ENCODE results near the gene AKNA. TPM values are rescaled to one million over a fixed set of nuclear protein-coding genes. Genes with fewer than 3 reads are reported as not detected.
A peak's percentile ranks its signal among the peaks of the same experiment; 100 is the strongest.

AKNA gene
- total RNA-seq, 1 donor from 2014 or later = 0.20 TPM

DNA sequence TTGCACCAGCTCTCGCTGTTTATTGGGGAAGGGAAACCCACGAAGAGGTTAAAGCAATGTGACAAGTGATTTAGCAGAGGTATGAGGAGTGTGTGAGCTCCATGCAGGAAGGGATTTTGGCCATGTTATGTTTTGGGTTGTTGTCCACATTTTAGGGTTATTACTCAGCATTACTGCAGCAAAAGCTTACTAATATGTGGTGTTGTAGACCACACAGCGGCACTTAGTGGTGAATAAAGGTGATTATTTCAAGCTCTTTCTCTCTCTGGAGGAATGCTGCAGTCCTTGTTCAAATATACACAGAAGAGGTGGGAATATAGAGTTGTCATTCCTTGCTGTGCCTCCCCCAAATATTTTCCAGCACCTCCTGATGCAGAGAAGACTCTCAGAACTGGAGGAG, 29.7 kb upstream of the AKNA start:
- DNase-seq (ENCODE audit: low read depth in 2 of 2) = no peak

DNA sequence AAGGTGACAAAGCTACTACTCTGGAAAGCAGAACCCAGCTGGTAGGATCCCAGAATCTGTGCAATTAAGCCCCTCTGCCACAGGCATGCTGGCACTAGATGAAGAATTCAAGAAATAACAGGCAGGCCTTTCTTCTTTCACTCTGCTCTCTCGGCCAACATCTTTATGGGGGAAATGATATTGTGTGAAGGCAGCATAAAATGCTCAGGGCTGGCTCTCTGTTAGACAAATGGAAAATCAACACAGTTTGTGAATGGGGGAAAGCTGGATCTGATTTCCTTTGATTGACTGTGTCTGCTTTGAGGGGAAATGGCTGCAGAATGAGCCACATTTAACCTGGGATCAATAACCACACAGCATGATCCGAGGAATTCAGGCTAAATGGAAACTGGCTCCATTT, 29.1 kb upstream of the AKNA start:
- no peak for DNase-seq (ENCODE audit: low read depth in 2 of 2)

DNA sequence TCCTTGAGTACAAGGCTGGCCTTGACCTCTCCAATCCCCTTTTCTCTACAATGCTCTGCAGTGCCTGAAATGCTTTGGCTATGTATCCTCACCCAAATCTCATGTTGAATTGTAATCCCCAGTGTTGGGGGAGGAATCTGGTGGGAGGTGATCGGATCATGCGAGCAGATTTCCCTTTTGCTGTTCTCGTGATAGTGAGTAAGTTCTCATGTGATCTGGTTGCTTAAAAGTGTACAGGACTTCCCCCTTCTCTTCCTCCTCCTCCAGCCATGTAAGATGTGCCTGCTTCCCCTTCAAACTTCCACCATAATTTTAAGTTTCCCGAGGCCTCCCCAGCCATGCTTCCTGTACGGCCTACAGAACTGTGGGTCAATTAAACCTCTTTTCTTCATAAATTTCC, 28.5 kb upstream of the AKNA start:
- no peak for DNase-seq (ENCODE audit: low read depth in 2 of 2)

DNA sequence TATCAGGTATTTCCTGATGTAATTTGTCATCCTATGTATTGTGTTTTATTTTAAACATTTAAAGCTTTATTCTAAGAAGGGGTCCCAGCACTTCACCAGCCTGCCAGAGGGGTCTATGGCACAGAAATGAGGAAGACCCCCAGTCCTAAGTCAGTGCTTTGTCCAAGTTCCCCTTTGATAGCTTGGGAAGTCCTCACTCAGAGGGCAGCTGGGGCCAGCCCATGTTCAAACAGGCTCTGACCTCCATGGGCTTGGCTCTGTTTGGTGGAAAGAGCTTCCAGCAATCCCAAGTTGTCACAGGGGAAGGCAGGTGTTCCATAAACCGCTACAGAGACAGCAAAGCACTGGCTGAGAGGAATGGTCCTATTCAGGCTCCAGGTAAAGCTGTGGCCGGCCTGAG, 26.6 kb upstream of the AKNA start:
- no peak for DNase-seq (ENCODE audit: low read depth in 2 of 2)

DNA sequence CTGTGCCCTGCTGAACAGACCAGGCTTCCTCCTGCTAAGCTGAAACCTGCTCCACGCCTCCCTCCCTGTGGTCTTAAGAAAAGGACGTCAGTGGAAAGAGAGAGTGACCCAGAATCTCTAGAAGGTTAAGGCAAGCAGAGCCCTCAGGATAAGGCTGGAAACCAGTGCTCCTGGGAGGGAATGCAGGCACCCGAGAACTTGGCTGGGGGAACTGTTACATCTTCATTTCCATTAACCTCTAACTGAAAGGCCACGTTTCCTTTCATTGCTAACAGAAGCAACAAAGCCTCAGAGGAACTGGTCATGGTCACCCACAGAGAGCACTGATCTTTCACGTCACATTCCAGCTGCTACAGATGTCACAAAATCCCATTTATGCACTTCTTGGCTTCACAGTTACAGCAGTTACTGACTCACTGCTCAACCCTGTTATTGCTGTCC, 26.1 kb upstream of the AKNA start:
- peak in 1 of 2 donors; percentile 33 for DNase-seq (ENCODE audit: low read depth in 2 of 2)

DNA sequence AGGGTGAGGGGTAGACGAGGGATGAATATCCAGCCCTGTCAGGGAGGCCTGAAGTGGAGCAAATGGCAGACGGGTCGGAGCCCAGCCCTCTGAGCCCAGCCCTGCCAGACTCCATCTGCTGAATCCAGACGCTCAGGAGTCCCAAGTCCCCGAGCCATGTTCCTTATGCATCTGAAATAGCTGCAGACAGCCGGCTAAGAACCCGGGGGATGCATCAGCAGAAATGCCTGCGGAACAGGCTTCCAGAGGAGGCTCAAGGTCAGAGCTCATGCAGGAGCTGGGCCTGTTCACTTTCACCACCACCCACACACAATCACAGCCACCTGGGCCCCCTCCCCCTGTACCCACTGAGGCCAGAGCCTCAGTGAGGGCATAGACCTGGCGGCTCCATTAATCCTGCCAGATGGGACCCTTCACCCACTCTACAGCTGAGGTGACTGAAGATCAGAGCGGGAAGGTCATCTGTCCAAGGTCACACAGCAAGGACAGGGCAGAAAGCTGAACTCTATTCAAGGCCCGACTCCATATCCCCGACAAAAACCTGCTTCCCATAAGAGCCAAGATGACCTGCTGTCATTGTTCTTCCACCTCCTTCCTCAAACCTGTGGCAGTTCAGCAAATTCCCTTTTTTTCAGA, 24.4 kb upstream of the AKNA start:
- no peak for DNase-seq (ENCODE audit: low read depth in 2 of 2)

DNA sequence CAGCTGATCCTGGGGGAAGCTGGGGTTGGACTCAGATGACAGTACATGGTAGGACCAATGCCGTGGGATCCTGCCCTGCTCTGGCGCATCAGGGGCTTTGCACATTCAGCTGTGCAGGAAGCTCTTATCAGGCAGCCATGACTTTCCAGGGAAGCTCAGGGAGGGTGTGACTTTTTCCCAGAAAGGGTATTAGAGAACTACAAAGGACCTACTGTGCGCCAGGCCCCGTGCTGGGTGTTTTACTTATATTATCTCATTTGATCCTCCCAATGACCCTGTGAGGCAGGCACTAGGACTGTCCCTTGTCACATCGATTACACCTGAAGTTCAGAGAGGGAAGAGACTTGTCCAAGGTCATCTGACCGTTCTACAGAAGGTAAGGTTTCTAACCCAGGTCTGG, 23.7 kb upstream of the AKNA start:
- no peak for DNase-seq (ENCODE audit: low read depth in 2 of 2)

DNA sequence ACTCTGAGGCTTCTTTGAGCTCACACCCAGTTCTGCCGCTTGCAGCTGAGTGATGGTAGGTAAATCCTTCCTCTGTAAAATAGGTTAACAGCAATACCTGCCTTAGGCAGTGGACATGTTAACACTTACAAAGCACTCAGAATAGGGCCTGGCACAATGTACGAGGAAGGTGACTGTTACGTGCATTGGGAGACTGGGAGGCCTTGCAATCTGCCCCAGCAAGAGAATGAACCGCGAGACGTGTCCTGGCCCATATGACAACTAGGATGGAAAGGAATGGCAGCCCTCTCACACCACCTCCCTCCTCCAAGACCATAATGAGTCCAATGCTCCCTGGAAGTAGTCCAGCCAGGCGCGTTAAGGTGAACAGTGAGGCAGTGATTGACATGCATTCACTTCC, 23.1 kb upstream of the AKNA start:
- no peak for DNase-seq (ENCODE audit: low read depth in 2 of 2)

DNA sequence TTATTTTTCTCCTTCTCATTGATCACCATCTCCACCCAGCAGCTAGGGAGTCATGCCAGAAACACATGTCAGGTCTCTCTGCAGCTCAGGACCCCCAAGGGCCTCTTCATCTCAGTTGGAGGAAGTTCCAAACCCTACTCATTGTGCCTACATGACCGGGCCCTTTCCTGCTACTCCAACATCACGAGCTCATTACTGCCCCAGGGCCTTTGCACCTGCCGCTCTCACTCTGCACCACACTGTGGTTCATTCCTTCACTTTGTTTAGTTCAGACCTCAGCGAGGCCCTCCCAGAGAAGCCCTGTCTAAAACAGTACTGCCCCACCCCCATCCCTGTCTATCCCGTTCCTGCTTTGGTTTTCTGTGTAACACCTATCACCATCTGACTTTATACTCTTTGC, 22.1 kb upstream of the AKNA start:
- DNase-seq (ENCODE audit: low read depth in 2 of 2) = no peak

DNA sequence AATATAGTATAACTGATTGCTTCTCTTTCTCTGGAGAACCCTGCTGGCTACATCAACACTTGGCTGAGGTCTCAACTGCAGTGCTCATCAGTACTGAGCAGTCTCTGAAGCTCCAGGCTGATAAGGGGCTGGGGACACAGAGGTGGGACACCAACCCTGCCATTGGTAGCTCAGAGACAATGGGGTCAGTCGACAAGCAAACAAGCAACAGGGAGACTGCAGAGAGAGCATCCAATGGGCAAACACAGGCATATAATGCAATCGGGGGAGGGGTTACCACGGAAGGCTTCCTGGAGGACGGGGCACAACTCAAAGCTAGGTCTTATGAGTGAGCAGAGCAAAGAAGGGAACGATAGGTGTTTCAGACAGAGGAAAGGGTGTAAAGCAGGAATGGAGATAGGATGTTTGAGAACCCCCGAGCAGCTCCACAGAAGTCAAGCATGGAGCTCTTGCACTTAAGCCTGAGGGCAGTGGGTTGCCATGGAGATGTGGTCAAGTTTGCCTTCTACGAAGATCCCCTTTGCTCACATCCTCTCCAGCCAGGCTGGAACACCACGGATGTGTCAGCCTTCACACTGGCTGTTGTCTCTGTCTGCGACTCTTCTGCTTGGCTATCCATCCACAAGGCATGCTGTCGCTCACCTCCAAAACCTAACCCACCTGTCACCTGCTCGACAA, 21.5 kb upstream of the AKNA start:
- DNase-seq (ENCODE audit: low read depth in 2 of 2) = peak in 1 of 2 donors; percentile 47

DNA sequence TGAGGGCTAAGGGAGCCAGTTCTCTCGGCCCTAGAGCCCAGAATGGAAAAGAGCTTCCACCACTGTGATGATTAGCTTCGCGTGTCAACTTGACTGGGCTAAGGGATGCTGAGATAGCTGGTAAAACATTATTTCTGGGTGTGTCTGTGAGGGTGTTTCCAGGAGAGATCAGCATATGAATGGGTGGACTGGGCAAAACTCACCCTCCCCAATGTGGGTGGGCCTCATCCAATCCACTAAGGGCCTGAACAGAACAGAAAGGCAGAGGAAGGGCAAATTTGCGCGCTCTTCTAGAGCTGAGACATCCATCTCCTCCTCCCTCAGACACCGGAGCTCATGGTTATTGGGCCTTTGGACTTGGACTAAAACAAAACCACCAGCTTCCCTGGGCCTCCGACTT, 20.9 kb upstream of the AKNA start:
- DNase-seq (ENCODE audit: low read depth in 2 of 2) = no peak

DNA sequence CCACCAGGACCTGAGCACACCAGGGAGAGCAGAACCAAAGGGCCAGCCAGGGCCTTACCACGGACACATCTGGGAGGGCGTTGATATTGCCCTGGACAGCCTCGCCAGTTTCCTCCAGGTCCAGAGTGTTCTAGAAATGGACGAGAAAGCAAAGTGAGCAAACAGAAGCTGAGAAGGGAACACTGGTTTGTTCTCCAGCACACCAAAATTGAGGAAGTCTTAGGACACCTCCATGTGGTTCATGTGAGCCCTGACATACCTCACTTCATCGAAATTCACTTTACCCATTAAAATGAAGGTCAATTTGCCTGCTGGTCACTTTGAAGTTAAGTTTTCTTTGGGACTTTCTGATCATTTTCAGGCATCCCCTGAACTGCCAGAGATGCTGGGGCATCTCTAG, 20.1 kb upstream of the AKNA start:
- DNase-seq (ENCODE audit: low read depth in 2 of 2) = no peak

DNA sequence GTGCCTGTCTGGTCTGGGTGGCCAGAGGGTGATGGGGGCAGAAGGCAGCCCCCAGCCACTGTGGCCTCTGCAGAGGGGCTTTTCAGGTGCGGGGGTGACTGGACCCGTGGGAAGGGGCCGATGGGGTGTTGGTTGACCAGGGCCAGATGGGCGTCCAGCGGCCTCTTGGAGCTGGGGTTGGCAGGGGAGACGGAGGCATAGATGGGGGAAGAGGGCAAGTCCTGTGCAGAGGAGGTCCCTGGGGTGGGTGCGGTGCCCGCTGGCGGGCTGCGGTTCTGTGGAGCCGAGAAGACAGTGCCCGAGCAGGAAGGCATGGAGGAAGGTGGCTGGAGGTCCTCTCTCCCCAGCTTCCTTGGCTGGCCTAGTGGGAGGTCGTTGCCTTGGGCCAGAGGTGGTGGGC, 18.7 kb upstream of the AKNA start:
- no peak for DNase-seq (ENCODE audit: low read depth in 2 of 2)

DNA sequence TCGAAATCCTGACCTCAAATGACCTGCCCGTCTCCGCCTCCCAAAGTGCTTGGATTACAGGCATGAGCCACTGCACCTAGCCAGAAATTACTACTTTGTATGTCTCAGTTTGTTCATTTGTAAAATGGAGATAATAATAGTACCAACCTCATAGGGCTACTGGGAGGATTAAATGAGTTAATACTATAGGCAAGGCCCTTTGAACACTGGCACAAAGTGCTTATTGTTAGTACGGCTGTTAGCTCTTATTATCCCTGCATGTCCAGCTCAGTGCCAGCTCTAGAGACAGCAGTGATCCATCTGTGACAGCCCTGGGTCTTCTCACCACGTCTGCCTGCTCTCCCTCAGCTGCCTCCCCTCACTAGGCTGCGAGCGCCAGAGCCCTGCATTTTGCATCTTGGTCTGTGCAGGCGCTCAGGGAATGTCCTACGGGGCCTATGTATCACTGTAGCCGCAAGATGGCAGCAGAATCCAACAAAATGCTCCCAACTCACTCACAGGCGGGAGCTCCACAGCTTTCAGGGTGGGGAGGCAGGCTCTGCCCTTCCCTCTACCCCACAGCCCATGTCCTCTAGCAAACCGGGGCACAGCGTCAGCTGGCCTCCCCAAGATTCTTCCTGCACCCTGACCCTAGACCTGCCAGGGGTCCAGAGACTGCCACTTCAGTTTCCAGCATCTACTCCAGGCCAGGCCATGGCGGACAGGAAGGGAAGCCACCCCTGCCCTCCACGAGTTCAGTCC, 17.7 kb upstream of the AKNA start:
- DNase-seq (ENCODE audit: low read depth in 2 of 2) = peak; percentile 80 to 85

DNA sequence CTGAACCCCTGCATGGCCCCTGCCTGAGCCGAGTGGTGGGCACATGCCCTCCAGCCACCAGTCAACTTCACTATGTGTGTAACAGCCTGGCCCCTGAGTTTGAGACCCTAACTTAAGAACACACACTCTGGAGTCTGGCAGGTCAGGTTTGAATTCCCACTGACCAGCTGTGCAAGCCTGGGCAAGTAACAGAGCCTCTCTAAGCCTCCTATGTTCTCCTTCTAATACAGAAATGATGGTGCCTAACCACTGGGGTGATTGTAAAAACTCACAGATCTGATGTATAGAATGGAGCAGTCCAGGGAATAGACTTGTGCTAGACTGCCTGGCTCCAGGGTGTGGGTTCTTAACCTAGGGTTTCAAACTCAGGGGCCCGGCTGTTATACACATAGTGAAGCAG, 16.7 kb upstream of the AKNA start:
- no peak for DNase-seq (ENCODE audit: low read depth in 2 of 2)

DNA sequence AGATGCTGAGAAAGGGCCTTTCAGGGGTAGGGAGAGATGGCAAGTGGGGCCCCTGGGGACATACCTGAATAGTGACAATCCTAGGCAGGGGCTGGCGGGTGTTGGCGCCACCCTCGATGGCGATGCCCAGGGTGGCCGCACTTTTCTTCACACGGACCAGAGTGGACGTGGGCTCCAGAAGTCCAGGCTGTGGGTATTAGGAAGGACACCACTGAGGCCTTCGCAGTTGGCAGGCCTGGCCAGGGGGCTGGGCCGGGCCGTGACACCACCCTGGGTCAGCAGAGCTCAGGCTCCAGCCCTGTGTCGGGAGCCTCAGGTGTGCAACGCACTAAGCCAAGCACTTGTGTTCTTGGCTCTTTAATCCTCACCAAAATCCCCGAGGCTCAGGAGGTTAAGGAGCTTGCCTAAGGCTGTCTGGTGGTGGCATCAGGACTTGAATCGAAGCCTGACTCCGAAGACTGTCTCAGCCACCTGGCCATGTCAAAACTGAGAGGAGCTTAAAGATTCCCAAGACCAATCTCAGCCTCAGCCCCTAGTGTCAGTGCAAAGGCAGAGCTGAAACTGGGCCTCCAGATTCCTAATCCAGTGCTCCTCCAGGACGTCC, 15.5 kb upstream of the AKNA start:
- DNase-seq (ENCODE audit: low read depth in 2 of 2) = no peak

DNA sequence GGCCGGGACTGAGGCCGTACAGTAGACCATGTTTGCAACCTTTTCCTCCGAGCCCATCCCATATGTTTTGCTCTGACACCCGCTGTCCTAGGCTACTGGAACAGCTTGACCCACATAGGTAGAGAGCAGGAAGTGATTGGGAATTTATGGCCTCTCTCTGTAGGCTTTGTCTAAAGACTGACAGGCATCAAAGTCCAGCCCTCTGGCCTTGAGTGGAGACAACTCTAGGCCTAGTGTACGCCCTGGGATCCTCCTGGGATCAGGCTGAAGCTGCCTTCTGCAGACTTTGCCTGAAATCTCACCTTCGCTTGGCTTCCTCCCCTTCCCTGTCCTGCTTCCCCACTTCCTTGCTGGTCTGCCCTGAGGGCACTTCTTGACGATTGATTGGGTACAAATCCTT, 13.6 kb upstream of the AKNA start:
- DNase-seq (ENCODE audit: low read depth in 2 of 2) = no peak

DNA sequence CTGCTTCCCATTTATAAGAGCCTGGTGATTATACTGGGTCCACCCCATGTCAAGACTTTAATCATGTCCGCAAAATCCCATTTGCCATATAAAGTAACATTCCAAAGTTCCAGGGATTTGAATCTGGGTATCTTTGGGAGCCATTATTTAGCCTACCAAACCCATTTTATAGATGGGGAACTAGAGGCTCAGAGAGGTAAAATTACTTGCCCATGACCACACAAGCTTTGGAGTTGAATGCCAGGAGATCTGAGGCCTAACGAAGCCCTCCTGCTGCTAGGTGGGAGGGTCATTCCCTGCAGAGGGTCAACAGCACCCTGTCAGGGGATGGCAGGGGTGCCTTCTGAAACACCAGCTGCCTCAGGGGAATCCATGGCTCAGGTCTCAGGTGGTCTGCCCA, 13.0 kb upstream of the AKNA start:
- DNase-seq (ENCODE audit: low read depth in 2 of 2) = no peak

DNA sequence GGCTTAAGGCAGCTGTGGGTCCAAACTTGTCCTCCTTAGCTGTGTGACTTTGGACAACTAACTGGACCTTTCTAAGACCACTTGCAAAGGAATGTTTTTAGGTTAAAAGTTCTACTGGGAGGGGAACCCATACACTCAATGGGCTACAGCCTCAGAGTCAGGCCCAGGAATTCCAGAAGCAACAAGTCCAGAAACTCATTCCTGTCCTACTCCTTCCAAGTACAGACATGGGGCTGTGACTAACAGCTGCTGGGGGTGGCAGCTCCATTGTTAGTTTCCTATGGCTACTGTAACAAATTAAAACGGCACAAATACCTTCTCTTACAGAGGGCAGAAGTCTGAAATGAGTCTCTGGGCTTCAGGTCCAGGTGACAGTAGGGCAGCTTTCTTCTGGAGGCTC, 12.4 kb upstream of the AKNA start:
- no peak for DNase-seq (ENCODE audit: low read depth in 2 of 2)

DNA sequence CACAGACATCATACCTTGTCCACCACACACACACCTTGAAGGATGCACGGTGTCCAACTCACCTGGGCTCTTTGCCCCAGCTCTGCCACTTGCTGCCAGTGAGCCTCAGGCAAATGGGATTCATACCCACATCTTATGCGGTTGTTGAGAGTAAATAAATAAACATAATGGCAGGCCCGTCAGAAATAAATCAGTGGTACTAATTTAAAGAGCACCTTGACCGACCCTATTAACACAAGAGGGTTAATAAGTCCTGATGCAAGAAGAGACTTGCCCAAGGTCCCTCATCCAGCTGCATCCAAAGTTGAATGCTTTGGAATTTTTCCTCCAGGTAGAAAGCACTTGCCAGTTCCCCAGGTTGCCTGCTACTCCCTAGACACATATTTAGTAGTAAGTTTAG, 11.6 kb upstream of the AKNA start:
- no peak for DNase-seq (ENCODE audit: low read depth in 2 of 2)

DNA sequence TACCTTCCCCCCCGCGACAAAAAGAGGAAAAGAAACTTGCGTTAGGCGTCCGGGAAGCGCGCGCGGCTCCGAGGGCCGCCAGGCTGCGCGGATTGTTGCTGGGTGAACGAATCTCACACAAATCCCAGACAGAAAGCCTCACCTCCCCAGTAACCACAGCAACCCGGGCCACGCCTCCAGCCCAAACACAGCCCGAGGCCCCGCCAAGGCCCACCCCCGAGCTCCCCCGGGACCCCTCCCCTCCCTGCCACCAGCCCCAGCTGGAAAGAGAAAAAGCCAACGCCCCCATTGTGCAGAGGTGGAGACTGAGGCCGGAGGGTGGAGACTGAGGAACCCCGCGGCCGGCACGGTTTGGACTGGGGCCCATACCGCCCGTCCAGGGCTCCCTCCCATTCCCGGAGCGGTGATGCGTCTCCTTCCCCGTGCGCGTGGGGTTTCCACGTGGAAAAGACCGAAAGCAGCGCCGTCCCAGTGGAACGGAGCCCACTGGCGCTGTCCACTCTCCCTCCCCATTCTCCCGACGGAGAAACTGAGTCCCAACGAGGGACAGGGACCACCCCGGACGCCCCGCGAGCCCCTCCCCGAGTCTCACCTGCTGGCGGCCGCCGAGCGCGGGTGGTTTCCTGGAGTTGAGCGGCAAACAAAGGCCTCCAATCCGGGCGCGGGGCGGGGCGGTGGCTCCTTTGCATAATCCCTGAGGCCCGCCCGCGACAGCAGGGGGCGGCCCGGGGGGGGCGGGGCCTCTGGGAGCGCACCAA, 10.2 kb upstream of the AKNA start:
- peak; percentile 92 to 94 for DNase-seq (ENCODE audit: low read depth in 2 of 2)

Measured in lung microvascular endothelial cell (primary cell).